HG03442 (cell line): ENCODE measurements around the gene PPIP5K2.
A peak's percentile ranks its signal among the peaks of the same experiment; 100 is the strongest.

Source experiments
- ATAC-seq: cut with Tn5 transposase; IDR thresholded peaks from one replicate; pipeline ENCODE4 v1.9.1; 2021; ENCODE audit warnings: mild to moderate bottlenecking, moderate library complexity; ENCODE audit not compliant: unreplicated experiment

PPIP5K2 gene

GRCh38 chr5:103235891-103236290, 115.8 kb downstream of the PPIP5K2 start:
- ATAC-seq = no peak

- ATAC-seq = no peak
Observed at GRCh38 chr5:103237778-103238177, 117.7 kb downstream of the PPIP5K2 start.

GRCh38 chr5:103243665-103244064, 123.6 kb downstream of the PPIP5K2 start:
- no peak for ATAC-seq

DNA sequence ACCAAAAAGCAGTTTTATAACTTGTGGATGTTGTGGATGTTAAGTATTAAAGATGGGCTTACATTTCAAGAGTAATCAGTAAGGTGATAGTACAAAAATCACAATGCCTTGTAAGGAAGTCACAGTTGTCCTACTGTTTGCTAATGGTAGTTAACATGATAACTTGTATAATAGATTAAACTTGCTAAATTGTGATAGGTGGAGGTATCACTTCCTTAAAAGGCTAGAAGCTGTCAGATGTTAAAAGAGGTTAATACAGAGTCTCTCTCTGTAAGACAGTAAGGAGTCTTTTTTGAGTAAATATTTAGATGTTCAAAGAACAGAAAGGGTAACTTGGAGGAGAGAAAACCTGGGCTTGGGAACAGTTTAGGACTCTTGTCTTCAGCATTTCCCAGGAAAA, 124.3 kb downstream of the PPIP5K2 start:
- ATAC-seq = no peak

DNA sequence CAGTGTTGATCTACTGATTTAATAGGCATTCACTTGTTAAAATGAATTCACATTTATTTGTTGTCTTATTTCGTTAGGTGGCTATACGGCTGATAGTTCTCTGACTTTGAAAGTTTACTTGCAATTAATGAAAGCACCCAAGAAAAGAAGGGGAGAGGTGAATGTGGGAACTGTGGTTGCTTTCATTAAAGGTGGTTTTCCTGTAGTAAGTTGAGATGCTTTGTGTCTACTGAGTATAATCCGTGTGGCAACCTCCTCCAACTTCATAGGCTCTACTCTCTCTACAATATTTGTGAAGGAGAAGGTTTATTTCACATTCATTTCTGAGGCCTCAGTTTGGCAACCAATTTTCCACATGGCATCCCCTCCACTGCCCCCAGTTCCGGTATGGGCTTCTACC, 125.7 kb downstream of the PPIP5K2 start:
- no peak for ATAC-seq

DNA sequence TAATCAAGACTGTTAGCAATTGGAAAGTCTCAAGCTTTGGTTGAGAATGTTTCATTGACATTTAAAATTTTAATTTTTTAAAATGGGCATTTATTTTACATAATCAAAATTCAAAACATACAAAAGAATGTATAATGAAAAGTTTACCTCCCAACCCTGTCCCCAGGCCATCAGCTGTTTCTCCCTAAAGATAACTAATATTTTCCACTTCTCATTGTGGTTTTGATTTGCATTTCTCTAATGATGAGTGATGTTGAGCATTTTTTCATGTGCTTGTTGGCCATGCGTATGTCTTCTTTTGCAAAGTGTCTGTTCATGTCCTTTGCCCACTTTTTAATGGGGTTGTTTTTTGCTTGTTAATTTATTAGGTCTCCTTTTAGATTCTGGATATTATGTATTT, 127.0 kb downstream of the PPIP5K2 start:
- ATAC-seq = no peak

GRCh38 chr5:103249068-103249467, 129.0 kb downstream of the PPIP5K2 start:
- no peak for ATAC-seq

DNA sequence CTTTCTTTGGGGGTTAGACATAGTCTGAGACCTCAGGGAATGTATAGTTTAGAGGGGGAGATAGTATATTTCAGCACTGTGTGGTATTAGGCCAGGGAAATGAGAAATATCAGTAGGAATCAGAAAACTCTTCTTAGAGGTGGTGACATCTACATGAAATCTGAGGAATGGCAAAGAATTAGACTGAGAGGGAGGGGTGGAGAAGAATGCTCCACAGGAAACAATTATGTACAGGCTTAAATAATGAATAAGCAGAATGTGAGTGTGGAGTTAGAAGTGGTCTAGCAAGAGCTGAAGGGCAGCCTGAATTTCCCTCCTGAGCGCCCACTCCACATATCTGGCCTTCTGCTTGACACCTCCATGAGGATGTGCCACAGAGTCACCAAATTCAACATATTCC, 134.8 kb downstream of the PPIP5K2 start:
- no peak for ATAC-seq

GRCh38 chr5:103255691-103256090, 135.6 kb downstream of the PPIP5K2 start:
- ATAC-seq = no peak

DNA sequence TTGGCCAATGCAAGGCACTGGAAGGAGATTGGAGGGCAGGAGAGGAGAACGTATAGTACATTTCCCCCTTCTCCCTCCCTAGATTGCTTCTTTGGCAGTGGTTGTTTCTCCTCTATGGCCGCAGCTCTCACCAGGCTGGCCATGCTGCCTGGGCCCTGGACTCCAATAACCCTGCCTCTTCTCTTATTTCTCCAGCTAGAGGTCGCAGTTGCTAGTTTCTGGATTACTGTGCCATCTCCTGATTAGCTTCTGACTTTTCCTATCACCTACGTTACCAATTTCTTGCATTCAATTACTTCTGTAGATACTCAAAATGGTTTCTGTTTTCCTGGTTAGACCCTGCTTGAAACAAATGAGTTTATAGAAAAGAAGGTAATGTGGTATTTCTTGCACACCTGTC, 136.1 kb downstream of the PPIP5K2 start:
- ATAC-seq = no peak

- ATAC-seq = peak; percentile 80
Observed at GRCh38 chr5:103258368-103258956, 138.4 kb downstream of the PPIP5K2 start, which contains the start of gene MACIR. Gene MACIR, plus strand, starts transcription at chr5:103258763. Its CDS starts 17,157 bp downstream, at chr5:103275920.

DNA sequence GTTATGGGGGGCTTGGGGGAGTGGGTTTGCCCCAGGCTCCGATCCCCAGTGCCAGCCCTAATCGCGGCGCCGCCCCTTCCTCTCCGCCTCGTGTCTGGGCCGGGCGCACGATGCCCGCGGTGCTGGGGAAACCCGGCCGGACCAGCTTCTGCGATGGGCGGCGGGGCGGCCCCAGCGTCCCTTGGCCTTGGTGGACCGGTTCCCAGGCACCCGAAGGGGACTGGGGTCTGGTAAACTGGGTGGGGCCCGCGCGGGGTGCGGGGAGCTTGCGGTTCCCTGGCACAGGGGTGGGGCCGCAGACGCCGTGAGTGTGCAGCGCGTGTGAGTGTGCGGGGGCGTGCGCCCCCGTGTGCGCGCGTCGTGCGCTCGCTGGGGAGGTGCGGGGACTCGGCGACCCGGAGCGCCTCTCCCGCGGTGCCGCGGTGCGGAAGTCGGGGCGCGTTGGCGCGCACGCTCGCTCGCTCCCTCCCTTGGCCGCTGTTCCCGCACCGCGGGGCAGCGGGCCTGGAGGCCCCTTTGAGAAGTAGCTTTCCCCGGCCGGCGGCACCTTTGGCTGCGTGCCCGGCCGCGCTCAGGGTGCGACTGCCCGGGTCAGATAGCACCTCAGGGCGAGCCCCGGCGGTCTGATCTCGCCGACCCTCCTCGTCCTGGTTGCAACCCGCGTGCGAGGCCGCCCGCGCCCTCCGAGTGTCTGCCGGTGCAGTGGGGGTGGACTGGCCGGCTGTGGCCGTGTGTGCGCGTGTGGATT, 139.0 kb downstream of the PPIP5K2 start:
- peak; percentile 31 for ATAC-seq

DNA sequence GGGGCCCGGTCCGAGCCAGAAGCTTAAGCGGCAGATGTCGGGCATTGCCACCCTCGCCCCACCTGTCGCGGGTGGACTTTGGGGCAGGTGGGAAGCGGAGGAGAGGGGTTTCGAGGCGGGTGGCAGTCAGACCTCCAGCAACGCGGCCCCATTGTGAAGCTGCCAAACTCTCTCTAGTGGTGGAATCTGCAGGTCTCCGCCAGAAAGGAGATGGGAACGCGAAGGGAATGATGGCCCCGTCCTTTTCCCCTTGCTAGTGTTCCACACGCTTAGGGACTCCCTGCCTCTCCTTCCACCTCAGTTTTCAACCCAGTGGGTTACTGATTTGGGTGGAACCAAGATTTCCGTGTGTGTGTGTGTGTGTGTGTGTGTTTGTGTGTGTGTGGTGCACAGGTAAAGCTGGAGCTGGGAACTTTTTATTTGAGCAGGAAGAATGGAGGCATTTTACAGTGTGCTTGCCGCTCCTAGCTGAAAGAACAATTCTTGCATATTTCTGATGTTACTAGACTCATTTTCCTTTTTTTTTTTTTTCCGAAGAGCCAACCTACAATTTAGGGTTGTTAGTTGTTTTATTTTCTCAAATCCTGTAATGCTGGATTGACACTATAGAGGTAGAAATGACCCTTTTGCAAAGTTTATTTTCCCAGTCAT, 139.7 kb downstream of the PPIP5K2 start:
- no peak for ATAC-seq

DNA sequence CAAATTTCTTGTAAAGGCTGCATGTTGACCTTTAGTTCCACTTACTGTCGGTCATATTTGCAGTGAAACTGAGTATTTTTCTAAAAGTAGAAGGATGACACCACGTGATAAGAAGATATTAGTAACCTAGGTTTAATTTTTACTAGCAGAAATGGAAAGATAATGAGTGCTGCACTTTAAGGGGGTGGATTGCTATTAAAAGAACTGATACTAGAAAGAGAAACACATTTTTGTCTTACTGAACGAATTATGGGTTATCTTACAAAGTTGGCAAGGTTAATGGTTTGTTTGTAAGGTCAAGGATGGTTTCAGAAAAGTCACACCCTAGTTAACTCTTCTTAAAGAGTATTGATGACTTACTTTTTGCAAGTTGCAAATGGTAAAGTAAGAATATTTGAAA, 140.8 kb downstream of the PPIP5K2 start:
- ATAC-seq = peak; percentile 35
